NCI-H187 treated with DMSO at 0.1 percent for 48 hours (cell line): ENCODE results near the gene DBNL.

Experiments
- DNase-seq: peaks from one replicate; lab custom pipeline; 2025; lab: John Stamatoyannopoulos, UW

DBNL gene

GRCh38 chr7:44062180-44062902, 17.8 kb downstream of the DBNL start:
- no peak for DNase-seq

DNA sequence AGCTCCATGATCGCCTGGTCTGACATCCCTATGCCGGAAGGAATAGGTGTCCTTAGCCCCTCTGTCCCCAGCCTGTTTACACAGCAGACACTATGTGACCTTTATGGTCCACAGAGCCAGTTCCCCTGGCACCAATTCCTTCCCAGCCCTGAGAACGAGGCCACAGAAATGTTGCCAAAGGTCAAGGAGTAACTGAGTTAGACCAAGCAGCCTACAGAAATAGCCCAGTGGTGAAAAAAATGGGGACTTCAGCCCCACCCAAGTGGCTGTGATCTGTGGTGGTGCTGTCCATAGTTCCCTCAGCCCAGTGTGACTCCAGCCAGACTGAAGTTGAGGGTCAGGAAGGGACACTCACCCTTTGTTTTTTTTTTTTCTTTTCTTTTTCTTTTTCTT, 18.4 kb downstream of the DBNL start:
- no peak for DNase-seq

GRCh38 chr7:44063547-44063893, 19.0 kb downstream of the DBNL start:
- DNase-seq = no peak

GRCh38 chr7:44063894-44064651, 19.6 kb downstream of the DBNL start:
- no peak for DNase-seq

DNA sequence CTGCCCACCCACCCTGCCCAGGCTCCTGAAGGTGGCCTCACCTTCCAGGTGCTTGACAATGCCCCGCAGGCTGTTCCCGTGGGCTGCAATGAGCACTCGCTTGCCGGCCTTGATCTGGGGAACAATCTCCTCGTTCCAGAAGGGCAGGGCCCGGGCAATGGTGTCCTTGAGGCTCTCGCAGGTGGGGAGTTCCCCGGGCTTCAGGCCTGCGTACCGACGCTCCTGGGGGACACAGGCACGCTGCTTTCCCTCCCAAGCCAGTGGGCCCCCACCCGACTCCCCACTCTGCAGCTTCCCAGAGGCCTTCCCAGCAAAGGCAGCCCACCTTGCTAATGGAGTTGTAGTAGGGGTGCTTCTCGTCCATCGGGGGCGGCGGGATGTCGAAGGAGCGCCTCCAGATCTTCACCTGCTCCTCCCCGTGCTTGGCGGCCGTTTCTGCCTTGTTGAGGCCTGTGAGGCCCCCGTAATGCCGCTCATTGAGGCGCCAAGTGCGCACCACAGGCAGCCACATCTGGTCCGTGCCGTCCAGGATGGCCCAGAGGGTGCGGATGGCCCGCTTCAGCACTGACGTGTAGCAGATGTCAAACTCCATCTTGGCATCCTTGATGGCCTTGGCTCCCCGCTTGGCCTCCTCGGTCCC, 20.4 kb downstream of the DBNL start:
- DNase-seq = no peak

- no peak for DNase-seq
These were observed 21.1 kb downstream of the DBNL start, which contains the start of gene PGAM2 for GRCh38 chr7:44065431-44066110. PGAM2 (minus strand) TSS chr7:44065567; CDS start chr7:44065529, 38 bp downstream.

- DNase-seq = no peak
These were observed 21.6 kb downstream of the DBNL start for GRCh38 chr7:44066111-44066460.

DNA sequence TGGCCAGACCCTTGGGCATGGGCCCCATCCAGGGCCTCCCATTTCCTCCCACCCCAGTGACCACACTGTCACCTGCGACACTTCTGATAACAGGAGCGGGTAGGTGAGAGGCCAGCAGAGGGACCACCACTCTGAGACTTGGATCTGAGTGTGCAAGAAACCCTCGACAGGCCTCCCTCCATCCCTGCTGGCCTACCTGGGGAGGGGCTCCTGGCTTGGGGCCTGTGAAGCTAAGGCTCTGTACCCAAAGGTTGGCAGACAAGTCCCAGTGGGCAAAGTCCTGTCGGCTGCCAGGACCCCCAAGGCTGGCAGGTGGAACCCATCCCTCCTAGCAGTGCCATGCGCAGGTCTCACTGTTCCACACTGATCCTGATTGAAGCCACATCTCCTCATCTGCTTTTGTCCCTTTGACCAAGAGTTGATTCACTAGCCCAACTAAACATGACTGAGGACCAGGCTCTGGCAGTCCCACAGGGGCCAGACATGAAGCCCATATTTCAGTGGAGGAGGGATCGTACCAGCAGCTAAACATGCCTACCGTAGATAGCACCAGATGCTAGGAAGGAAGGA, 22.1 kb downstream of the DBNL start:
- no peak for DNase-seq

- DNase-seq = no peak
These were observed 22.8 kb downstream of the DBNL start for GRCh38 chr7:44067064-44067951.

DNA sequence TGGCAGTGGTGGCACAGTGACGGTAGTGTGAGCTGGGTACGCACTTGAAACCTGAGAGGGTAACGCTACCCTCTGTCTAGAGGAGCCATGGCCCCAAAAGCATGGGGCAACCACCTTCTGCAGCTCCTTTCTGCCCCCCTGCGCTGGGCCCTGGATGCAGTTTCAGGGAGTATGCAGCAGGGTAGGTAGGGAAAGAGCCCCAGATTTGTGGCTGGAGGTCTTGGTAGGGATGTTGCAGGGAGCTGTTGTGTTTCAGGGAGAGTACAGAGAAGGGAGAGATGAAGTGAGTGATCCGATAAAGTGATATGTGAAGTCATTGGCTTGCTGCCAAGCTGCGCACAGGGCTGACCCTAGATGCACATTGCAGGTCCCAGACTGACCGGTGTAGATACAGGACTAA, 23.6 kb downstream of the DBNL start:
- no peak for DNase-seq

- DNase-seq = no peak
These were observed 27.3 kb downstream of the DBNL start for GRCh38 chr7:44071726-44072363.

DNA sequence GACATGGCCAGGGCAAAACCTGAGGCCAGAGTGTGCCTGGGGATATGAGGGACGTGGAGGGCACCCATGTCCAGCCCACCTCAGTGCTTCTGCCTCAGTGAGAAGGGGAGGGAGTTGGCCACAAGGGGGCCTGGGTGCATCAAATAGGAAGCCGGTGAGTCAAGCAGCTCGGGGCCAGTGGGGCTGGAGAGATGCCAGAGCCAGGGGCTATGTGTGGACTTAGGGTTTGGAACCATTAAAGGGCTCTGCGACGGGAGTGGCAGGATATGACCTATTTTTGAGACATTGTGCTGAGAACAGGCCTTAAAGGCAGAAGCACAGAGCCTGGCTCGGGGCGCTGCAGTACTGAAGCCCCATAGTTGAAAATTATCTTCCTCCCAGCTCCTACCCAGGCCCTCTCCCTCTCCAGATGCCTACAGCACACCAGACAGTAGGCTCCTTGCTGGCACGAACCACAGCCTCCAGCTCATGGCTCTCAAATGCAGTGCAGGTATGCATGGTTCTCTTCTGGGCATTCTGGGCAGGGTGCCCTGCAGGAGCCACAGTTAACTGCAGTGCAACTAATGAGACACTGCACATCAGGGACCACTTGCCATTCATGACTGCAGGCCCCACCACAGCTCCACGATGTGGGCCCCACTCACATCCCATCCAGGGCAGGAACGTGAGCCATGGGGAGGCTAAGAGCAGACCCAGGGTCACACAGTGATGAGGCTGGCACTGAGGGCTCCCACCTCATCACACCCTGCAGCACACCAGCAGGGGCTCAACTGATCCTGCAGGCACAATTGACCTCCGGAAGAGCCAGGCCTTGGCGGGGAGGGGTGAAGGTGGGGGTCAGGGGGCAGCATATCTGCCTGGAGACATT, 28.1 kb downstream of the DBNL start:
- no peak for DNase-seq

DNA sequence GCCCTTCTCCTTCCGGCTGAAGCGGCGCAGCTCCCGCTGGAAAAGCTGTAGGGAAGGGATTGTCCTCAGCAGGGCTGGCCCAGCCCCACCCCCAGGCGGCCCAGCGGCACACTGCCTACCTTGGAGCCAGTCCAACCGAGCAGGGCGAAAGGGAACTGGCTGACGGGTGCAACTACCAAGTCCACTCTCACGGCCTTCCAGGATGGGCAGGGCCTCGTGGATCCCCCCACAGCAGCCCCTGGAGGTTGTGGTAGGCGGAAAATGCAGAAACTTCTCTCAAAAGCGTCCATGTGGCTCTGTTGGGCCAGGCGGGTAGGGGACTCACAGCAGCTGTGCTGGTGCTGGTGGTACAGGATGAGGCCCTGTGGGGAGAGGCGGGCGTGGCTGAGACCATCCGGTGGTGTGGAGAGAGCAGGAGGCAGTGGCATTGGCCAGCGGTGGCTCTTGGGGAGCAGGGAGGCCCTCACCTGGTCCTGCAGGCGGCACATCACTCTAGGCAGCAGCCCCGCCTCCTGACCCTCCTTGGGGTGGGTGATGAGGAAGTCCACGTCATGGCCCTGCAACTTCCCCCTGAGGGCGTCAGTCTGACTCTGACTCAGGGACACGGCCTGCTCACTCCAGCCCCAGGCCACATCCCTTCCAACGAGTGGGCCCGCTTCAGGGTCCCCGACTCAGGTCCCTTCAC, 29.3 kb downstream of the DBNL start:
- no peak for DNase-seq

DNA sequence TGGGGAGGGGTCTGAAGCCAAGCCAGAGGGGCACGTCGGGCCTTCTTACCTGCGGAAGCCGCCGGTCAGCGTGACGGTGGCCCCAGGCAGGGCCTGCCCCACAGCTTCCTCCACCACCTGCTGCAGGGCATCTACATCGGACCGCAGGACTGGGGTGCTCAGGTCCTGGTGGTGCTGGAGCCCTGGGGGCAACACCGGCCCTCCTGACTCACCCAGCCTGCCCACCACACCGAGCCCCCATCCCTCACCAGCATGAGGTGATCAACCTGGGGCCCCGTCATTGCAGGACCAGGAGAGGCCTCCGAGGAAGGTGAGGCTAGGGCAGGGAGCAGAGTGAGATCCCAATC, 29.8 kb downstream of the DBNL start:
- no peak for DNase-seq

DNA sequence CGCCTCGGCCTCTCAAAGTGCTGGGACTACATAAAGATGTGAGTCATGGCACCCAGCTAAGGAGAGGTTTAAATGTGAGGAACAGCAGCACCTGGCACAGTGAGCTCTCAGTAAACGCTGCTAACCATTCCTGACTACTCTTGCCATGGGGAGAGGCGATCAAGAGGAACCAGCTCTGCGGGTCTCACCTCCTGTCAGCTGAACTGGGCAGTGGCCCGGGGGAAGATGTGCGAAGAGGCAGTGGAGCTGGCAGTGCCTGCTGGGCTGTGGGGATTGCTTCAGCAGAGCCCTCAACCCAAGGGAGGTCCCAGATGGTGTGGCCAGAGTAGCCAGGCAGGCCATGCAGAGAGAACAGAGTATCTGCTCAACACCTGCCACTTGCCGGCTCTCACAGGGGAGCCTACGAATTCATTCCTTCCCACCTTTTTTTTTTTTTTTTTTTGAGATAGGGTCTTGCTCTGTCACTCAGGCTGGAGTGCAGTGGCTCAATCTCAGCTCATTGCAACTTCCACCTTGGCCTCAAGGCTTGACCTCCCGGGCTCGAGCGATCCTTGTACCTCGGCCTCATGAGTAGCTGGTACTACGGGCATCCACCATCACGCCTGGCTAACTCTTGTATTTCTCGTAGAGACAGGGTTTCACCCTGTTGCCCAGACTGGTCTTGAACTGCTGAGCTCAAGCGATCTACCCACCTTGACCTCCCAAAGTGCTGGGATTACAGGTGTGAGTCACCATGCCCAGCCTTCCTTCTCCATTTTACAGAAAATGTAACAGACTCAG, 31.0 kb downstream of the DBNL start:
- DNase-seq = no peak

DNA sequence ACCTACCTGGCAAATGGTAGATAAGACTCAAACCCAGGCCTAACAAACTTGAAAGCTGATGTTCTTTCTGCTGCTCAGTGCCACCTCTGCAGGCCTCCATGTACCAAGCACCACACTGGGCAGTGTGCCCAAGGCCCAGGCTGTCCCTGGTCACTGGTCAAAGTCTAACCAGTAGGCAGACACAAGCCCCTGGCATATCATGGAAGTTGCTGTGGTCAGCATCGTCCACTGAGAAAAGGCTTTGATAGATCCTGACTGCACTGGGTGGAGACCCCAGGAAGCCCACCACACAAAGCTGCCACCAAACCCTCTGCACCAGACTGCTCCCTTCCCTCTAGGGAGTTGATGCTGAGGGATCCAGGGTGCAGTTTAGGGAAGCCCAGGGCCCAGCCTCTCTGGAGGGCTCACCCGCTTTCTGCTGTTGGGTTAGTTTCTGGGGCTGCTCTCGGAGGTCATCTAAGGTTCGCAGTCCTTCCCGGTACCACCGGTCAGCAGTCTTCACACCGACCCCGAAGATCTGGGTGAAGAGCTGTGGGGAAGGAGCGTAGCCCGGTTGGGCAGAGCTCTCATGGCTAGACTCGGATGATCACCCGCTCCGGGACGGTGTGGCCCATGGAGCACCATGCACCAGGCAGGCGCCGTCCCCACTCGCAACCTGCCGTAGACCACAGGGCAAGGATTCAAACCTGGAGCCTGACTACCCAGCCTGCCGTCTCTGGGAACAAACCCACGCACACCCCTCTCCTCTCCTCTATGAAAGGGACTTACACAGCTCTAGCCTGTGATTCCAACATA, 31.8 kb downstream of the DBNL start:
- DNase-seq = no peak

- DNase-seq = no peak
These were observed 32.6 kb downstream of the DBNL start for GRCh38 chr7:44077061-44077460.

DNA sequence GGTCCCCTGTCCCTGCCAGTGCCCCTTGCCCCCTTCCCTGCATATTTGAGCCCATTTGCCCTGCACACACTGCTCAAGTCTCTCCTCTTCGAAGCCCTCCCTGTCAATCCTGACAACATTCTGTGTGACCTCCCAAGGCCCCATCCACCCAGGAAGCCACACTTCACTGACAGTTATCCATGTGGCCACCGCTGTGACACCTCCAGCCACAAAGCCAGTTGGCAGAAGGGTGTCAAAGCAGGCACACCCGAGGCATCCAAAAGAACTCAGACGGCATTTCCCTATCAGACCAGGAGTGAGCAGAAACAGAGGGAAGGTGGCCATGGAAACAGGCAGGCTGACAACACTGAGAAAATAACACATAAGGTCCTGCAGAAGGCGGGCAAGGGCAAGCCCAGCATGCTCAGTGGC, 33.2 kb downstream of the DBNL start:
- no peak for DNase-seq
